Measurements from ENCODE around the gene RNF115. TPM values are rescaled to one million over a fixed set of nuclear protein-coding genes. Genes with fewer than 3 reads are reported as not detected.

Gene RNF115
- total RNA-seq, 2 donors from 2014 or later, result 17.7 to 19.3 TPM

- no peak overlapping the region for H3K9ac ChIP-seq (ENCODE audit: extremely low read depth, low read length, poor library complexity, severe bottlenecking)
- no peaks in the 10 kb centered on the region for H3K27me3 ChIP-seq (ENCODE audit: control insufficient read depth, insufficient read depth, low read length, poor library complexity, severe bottlenecking)
- no peak for DNase-seq
- H3K4me1 ChIP-seq (ENCODE audit: control insufficient read depth, insufficient read depth, low read length), result peaks cover under 1% of the 10 kb centered on the region
- H3K4me3 Mint-ChIP-seq, result no peak overlapping the region
- H3K9me3 ChIP-seq (ENCODE audit: control insufficient read depth, low read length), result no peaks in the 10 kb centered on the region
- TF ChIP-seq, protein P1, sequence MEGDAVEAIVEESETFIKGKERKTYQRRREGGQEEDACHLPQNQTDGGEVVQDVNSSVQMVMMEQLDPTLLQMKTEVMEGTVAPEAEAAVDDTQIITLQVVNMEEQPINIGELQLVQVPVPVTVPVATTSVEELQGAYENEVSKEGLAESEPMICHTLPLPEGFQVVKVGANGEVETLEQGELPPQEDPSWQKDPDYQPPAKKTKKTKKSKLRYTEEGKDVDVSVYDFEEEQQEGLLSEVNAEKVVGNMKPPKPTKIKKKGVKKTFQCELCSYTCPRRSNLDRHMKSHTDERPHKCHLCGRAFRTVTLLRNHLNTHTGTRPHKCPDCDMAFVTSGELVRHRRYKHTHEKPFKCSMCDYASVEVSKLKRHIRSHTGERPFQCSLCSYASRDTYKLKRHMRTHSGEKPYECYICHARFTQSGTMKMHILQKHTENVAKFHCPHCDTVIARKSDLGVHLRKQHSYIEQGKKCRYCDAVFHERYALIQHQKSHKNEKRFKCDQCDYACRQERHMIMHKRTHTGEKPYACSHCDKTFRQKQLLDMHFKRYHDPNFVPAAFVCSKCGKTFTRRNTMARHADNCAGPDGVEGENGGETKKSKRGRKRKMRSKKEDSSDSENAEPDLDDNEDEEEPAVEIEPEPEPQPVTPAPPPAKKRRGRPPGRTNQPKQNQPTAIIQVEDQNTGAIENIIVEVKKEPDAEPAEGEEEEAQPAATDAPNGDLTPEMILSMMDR (conservative IDR thresholded peaks at IDR 0.05), result no peak
- peak overlapping the region; percentile 76 for H3K27ac ChIP-seq (ENCODE audit: low read depth, low read length)
- H3K4me3 ChIP-seq (ENCODE audit: low read length), result no peak overlapping the region
- no peaks in the 10 kb centered on the region for H3K9me3 Mint-ChIP-seq
- H3K27ac Mint-ChIP-seq, result no peak overlapping the region
- no peaks in the 10 kb centered on the region for H3K36me3 ChIP-seq (ENCODE audit: control insufficient read depth, insufficient read depth, low read length)
- peaks cover 20% of the 10 kb centered on the region for H3K27me3 Mint-ChIP-seq (ENCODE audit: insufficient read depth)
- H3K36me3 Mint-ChIP-seq (ENCODE audit: low read depth), result no peaks in the 10 kb centered on the region
- peaks cover 18% of the 10 kb centered on the region for H3K4me1 Mint-ChIP-seq
- WGBS, 2 experiments (ENCODE audit: insufficient coverage in 1 of 2, insufficient read length in 1 of 2), result 60 to 75% methylated on average over 6 to 10 of the region's 10 CpGs
Observed at GRCh38 chr1:145716641-145717345, 107.1 kb downstream of the RNF115 start.

- H3K4me1 ChIP-seq (ENCODE audit: control insufficient read depth, insufficient read depth, low read length), result peaks cover 10% of the 10 kb centered on the region
- no peak overlapping the region for H3K4me3 ChIP-seq (ENCODE audit: low read length)
- H3K9ac ChIP-seq (ENCODE audit: extremely low read depth, low read length, poor library complexity, severe bottlenecking), result no peak overlapping the region
- TF ChIP-seq, protein P1 (conservative IDR thresholded peaks at IDR 0.05), result no peak
- peaks cover 6% of the 10 kb centered on the region for H3K27me3 Mint-ChIP-seq (ENCODE audit: insufficient read depth)
- H3K9me3 ChIP-seq (ENCODE audit: control insufficient read depth, low read length), result no peaks in the 10 kb centered on the region
- H3K9me3 Mint-ChIP-seq, result no peaks in the 10 kb centered on the region
- no peak overlapping the region for H3K4me3 Mint-ChIP-seq
- no peak overlapping the region for H3K27ac ChIP-seq (ENCODE audit: low read depth, low read length)
- DNase-seq, result no peak
- H3K4me1 Mint-ChIP-seq, result peaks cover 20% of the 10 kb centered on the region
- H3K27me3 ChIP-seq (ENCODE audit: control insufficient read depth, insufficient read depth, low read length, poor library complexity, severe bottlenecking), result no peaks in the 10 kb centered on the region
- H3K36me3 ChIP-seq (ENCODE audit: control insufficient read depth, insufficient read depth, low read length), result no peaks in the 10 kb centered on the region
- no peak overlapping the region for H3K27ac Mint-ChIP-seq
- 94 to 100% methylated on average over 6 of the region's 6 CpGs for WGBS, 2 experiments (ENCODE audit: insufficient coverage in 1 of 2, insufficient read length in 1 of 2)
- H3K36me3 Mint-ChIP-seq (ENCODE audit: low read depth), result no peaks in the 10 kb centered on the region
Observed at GRCh38 chr1:145714524-145715111, 109.3 kb downstream of the RNF115 start.

- Mint-ChIP-seq H3K4me1 (peaks cover 40% of the 10 kb centered on the region), H3K4me3 (no peak overlapping the region), H3K27me3 (ENCODE audit: insufficient read depth) (no peaks in the 10 kb centered on the region), H3K36me3 (ENCODE audit: low read depth) (no peaks in the 10 kb centered on the region), H3K27ac (peak overlapping the region; percentile 53), H3K9me3 (no peaks in the 10 kb centered on the region)
- Histone ChIP-seq H3K9ac (ENCODE audit: extremely low read depth, low read length, poor library complexity, severe bottlenecking) (no peak overlapping the region), H3K36me3 (ENCODE audit: control insufficient read depth, insufficient read depth, low read length) (no peaks in the 10 kb centered on the region), H3K4me1 (ENCODE audit: control insufficient read depth, insufficient read depth, low read length) (peaks cover 19% of the 10 kb centered on the region), H3K9me3 (ENCODE audit: control insufficient read depth, low read length) (no peaks in the 10 kb centered on the region), H3K27ac (ENCODE audit: low read depth, low read length) (no peak overlapping the region), H3K4me3 (ENCODE audit: low read length) (no peak overlapping the region), H3K27me3 (ENCODE audit: control insufficient read depth, insufficient read depth, low read length, poor library complexity, severe bottlenecking) (no peaks in the 10 kb centered on the region)
- 98 to 100% methylated on average over 2 to 3 of the region's 3 CpGs for WGBS, 2 experiments (ENCODE audit: insufficient coverage in 1 of 2, insufficient read length in 1 of 2)
- no peak for DNase-seq
- TF ChIP-seq, protein P1 (conservative IDR thresholded peaks at IDR 0.05), result no peak
Observed at GRCh38 chr1:145711213-145711651, 112.7 kb downstream of the RNF115 start.
